Measurements from ENCODE around the gene LRRC74B. TPM values are rescaled to one million over a fixed set of nuclear protein-coding genes. Genes with fewer than 3 reads are reported as not detected.
A peak's percentile ranks its signal among the peaks of the same experiment; 100 is the strongest.

Gene LRRC74B
- total and polyA plus RNA-seq, 2 experiments from 2014 or later: 0.12 TPM; not detected in 1

- Histone ChIP-seq H3K4me1 (ENCODE audit: low read depth) (no peaks in the 10 kb centered on the region), H3K36me3 (no peaks in the 10 kb centered on the region), H3K4me3 (no peak overlapping the region), H3K9me3 (ENCODE audit: low read depth) (no peaks in the 10 kb centered on the region), H3K27me3 (no peaks in the 10 kb centered on the region), H3K27ac (no peak overlapping the region)
- DNase-seq (ENCODE audit: low read depth in 1 of 2, low spot score in 1 of 2): no peak
- no peak for TF ChIP-seq CTCF (IDR thresholded peaks at IDR 0.05; ENCODE audit: low read depth, low read length)
Observed at GRCh38 chr22:21073023-21073422, 27.3 kb downstream of the LRRC74B start.

DNA sequence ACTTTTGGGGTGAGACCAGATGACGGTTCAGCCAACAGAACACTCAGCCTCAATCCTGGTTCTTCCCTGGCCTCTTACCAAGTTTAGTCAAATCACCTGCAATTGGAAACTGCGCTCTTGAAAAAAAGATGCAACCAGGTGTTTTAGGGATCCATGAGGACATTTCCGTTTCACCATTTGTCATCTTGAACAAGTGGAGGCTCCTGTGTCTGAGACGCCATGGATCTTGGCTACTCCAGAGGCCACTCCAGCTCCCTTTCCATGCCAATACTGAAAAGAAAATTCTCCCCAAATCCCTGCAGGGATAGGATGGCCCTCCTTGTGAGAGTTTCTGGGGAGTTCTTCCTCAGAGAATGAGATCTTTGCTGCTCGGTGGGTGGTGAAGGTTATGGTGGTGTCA is 27.7 kb downstream of the LRRC74B start:
- no peak for TF ChIP-seq CTCF (IDR thresholded peaks at IDR 0.05; ENCODE audit: low read depth, low read length)
- Histone ChIP-seq H3K27me3 (no peaks in the 10 kb centered on the region), H3K36me3 (no peaks in the 10 kb centered on the region), H3K27ac (no peak overlapping the region), H3K4me1 (ENCODE audit: low read depth) (no peaks in the 10 kb centered on the region), H3K9me3 (ENCODE audit: low read depth) (no peaks in the 10 kb centered on the region), H3K4me3 (no peak overlapping the region)
- no peak for DNase-seq (ENCODE audit: low read depth in 1 of 2, low spot score in 1 of 2)

DNA sequence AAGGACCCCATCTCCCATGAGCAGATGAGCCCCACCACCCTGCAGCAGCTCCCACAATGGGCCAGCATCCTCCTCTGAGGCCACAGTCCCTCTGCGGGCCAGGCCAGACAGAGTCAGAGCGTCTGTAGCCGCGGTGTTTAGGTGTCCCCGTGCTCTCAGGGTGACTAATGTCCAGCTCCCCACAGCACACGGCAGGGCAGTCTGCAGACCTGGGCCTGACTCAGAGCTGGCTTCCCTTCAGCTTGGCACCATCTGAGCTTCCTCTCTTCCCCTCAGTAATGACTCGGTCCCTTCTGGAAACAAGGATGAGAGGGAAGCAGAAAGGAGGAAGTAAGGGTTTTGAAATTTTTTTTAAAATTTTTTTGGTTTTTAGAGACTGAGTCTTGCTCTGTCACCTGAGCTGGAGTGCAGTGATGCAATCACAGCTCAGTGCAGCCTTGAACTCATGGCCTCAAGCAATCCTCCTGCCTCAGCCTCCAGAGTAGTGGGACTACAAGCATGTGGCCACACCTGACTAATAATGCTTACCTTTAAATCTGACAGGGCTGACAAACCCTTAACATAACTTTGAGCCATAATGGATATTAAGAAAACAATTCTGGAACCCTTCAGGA is 28.5 kb downstream of the LRRC74B start:
- H3K9me3 ChIP-seq (ENCODE audit: low read depth): no peaks in the 10 kb centered on the region
- peak in 1 of 2 donors; percentile 41 for DNase-seq (ENCODE audit: low read depth in 1 of 2, low spot score in 1 of 2)
- no peak for TF ChIP-seq CTCF (IDR thresholded peaks at IDR 0.05; ENCODE audit: low read depth, low read length)

GRCh38 chr22:21075516-21076138 is 29.9 kb downstream of the LRRC74B start:
- Histone ChIP-seq H3K4me1 (ENCODE audit: low read depth) (no peaks in the 10 kb centered on the region), H3K9me3 (ENCODE audit: low read depth) (no peaks in the 10 kb centered on the region), H3K4me3 (no peak overlapping the region), H3K27me3 (no peaks in the 10 kb centered on the region), H3K36me3 (no peaks in the 10 kb centered on the region), H3K27ac (no peak overlapping the region)
- DNase-seq (ENCODE audit: low read depth in 1 of 2, low spot score in 1 of 2): no peak
- no peak for TF ChIP-seq CTCF (IDR thresholded peaks at IDR 0.05; ENCODE audit: low read depth, low read length)

More for the DNA sequence above, 28.5 kb downstream of the LRRC74B start:
- no peaks in the 10 kb centered on the region for H3K4me1 ChIP-seq (ENCODE audit: low read depth)
- no peaks in the 10 kb centered on the region for H3K36me3 ChIP-seq
- H3K27me3 ChIP-seq: no peaks in the 10 kb centered on the region
- H3K27ac ChIP-seq: no peak overlapping the region
- H3K4me3 ChIP-seq: no peak overlapping the region

DNA sequence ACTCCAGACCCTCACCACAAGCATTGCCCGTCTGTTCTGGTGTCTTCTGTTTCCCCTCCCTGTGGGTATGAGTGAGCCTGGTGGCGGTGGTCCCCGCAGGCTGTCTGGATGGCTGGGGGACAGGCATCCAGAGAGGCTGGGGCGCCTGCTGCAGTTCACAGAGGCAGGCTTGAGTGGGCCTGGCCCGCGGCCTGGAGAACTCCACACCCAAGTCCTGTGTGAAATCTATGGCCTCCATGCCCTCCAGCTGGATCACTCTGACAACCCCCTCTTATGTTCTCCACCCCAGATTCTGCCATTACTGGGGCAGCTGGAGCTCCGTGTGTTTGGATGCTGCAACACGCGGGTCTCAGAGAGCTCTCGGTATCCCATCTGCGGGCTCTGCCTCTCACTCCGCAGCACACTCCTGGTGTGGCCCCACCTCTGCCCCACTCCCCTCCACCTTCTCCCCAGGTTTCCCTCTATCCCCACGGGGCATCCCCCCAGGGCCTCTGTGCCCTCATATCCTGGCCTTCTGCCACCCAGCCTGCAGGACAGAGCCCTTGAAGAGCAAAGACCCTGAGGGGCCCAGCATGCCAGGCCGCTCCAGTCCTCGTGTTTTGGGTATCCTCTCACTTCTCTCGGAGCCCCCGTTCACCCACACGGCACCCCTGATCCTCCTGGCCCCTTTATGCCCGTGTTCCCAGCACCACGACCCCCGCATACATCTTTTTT is 31.3 kb downstream of the LRRC74B start:
- no peak overlapping the region for H3K4me3 ChIP-seq
- DNase-seq (ENCODE audit: low read depth in 1 of 2, low spot score in 1 of 2): no peak

More for the DNA sequence above, 31.3 kb downstream of the LRRC74B start:
- no peak for TF ChIP-seq CTCF (IDR thresholded peaks at IDR 0.05; ENCODE audit: low read depth, low read length)
- no peaks in the 10 kb centered on the region for H3K4me1 ChIP-seq (ENCODE audit: low read depth)
- H3K9me3 ChIP-seq (ENCODE audit: low read depth): no peaks in the 10 kb centered on the region
- no peak overlapping the region for H3K27ac ChIP-seq
- H3K27me3 ChIP-seq: no peaks in the 10 kb centered on the region
- H3K36me3 ChIP-seq: no peaks in the 10 kb centered on the region
